NCI-H345 (cell line): ENCODE measurements around the gene DLX2.

Experiments
- DNase-seq: peaks from one replicate; lab custom pipeline; 2025; lab: John Stamatoyannopoulos, UW

The DLX2 gene

DNA sequence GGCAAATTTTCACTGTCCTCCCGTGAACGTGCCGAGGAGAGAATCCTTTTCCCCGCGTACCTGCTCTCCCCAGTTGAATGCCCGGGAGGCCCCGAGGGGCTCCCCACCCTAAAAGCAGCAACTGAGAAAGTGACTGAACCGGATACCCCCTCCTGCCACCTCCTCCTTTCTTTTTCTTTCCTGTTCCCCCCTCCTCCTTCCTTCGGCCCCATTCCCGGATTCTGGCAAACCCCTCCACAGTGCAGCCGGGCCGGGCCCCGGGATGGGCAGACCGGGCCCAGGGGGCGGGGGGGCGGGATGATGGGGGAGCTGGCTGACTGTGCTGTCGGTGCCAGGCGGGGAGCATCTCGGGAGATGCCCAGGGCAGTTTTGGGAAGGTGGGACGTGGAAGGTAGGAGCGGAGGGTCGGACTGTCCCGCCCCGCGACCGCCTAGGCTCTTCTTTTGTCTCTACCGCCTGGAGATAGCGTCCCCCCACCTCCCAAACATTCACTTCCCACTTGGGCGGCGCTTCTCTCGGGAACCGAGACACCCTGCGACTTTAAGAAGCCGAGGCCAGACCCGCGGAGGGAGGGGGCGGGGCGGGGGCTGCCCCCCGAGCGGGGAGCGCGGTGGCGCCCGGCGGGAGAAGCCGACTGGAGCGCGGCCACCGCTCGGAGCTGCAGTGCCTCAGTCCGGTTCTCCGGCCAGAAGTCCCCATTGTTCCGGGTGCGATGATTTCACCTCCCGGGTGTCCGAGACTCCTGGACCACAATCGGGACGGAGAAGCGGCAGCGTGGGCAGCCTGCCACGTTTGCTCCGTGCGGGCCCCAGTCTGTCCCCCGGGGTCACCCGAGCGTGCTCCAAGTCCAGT lies 8.2 kb downstream of the DLX2 start:
- no peak for DNase-seq

DNA sequence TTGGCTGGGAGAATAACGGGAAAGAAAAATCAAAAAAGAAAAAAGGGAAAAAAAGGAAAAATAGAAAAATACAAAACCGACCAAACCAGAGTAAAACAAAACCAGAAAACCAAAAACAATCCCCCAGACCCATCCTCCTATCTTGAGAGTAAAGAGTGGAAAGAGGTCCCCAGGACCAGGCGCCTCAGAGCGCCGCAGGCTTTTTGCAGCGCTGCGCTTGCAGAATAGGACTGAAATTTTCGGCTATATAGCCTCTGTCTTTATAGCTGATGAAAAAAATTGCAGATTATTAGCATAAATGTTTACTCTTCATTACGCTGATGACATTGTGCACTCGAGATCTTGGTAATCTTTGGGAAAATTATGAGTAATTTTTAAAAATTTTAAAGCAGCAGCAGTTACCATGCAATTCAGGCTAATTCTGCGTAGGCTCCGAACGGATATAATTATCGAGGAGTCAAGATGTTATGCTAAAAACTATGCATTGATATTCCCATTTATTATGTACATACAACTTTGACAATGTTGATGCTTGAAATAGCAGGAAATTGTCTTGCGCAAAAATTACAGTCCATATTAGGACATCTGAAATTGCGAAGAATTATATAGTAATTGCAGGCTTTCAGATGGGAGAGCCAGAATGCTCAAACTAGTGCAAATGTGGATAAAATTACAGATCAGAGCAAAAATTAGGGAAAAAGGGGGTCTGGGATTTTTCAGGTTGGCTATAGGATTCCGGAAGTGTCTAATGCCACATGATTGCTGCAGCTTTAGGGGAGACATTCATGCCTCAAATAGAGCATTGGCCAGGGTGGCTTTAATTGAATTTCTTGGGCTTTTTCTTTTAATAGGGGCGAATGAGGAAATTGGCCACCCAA lies 9.0 kb downstream of the DLX2 start:
- no peak for DNase-seq

DNA sequence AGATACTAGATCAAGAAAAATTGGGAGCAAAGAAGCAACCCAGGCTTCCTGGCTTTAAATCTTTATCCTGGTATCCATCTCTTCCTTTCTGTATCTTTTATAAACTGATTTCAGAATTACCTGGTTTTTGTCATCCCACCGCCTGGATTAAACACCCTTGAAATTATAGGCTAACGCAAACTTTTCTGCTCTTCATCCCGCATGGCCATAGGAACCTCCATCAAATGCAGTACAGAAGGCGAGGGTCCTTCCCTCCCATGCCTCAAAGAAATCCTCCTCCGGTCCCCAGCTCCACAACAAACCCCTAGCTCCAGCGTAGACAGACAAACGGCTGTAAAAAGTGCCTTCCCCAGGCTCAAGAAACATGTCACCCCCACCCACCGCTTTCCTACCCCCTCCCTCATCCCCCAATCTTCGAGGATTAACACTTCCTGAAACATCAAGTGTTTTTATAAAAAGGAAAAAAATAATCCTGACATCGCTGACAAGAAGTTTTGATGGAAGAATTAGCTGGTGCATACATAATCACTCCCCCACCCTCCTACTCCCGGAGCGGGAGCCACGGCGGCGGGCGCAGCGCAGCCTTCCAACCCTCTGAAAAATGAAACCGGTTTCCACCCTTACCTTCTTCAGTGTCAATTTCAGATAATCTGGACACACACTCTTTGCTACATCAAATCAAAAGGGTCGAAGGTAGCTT lies 9.8 kb downstream of the DLX2 start:
- DNase-seq = no peak

DNA sequence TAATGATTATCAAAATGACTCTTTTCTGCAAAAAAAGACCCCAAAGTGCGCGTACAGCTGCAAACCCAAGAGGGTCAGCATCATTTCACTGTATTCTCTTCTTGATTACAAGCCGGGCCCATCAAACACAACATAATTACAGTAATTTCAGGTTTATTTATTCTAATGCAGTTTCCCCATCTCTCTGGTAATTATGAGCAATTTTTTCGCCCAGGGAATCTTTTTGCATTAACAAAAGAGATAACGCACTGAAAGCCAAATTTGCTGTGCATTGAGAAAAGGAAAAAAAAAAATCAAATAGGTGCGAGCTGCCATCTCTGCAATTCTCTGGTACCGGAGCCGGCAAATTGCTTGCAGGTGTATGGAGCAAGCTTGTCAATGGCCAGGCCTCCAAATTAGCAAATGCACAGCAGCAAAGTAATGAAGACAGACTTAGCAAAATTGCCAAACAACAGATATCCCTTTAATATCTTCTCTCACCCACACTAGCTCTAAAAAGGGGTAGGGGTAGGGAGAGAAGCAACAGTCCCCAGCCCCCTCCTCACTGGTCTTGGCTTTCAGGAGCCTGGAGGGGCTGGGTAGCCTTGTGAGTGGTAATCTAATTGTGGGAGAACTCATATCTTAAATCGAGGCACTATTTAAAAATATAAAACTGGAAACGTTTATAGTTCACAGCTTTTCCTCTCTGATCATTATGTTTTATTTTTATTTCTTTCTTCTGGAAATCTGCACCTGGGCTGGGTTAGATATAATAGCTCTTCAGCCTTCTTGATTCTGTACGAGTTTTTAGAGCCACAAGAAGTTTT lies 10.7 kb downstream of the DLX2 start:
- no peak for DNase-seq

DNA sequence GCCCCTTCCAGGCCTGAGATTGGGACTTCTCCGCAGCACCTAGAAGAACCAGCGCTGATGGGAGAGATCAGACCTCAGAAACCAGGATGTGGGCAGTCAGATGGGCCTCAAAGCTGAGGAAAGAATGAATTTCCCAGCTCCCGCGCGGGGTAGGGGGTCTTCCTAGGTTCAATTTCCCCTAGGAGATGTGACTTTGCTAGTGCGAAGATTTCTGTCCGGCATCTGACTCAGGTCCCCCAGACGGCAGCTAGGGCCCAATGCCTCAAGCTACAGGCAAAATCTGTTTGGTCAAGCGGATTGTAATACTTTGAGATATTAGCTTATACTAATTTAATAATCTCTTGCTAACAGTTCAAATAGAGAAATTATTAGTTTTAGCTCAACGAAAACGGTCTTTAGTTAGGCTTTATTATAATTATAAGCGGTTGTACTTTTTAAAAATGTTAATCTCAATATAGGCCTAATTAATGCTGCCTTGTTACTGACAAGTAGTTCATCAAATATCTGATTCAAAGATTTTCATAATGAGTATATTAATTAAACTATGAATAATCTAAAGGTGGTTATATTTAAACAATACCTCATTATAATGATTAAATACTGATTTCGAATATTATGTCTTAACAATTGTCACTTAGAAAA lies 11.6 kb downstream of the DLX2 start:
- no peak for DNase-seq

DNA sequence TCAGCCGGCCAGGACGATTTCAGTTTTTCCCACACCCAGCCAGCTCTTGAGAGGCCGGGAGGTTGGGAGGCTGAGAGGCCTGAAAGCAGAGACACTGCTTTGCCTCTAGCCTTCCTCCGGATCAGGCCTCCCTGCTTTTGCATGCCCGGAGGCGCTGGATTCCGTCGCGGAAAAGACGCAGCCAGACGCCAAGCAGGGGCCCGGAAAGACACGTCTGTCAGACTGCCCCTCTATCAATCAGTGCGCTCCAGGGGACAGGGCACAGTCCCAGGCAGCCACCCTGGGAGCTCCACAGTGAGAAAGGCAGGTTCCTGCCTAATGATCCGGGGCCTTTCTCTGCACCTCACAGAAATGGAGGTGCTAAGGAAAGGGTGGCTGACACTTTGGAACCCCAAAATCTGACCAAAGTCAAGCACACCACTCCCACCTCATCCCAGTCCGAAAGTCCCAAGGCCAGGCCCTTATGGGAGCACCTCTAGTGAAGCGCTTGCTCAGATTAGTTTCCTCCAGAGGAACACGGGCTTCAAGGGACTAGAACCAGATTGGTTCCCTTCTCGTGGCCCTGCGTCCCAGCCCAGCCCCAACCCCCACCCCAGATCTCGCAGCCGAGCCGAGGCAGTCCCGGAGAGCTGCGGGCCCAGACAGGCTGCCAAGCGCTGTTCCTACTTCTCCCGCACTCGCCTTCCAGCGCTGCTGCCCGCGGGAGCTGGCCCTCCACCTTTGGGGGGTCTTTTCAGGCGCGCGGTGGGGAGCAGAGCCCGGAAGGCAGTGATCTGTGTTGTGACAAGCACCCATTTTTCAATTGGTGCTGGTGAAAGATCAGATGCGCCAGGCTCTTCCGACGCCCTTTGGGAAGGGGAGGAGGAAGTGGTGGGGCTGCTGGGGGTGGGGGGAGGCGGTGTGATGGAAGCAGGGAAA lies 12.4 kb downstream of the DLX2 start:
- DNase-seq = no peak

DNA sequence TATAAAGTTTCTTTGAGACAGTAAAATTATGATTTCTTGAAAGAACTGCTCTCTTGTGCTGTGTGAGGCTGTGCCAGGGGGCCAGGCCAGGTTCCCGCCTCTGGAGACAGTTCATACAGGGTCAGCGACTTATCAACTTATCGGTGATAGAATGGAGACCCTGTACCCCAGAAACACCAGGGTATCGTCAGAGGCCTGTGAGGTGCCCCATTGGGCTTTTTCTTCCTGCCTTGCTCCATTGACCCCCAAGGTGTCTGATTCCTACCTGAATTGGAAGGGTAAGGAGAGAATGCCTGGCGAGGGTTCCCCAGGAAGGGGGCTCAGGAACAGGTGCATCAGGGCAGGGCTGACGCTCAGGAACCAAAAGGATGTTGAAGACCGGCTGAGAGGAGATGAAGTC lies 13.1 kb downstream of the DLX2 start:
- DNase-seq = no peak

DNA sequence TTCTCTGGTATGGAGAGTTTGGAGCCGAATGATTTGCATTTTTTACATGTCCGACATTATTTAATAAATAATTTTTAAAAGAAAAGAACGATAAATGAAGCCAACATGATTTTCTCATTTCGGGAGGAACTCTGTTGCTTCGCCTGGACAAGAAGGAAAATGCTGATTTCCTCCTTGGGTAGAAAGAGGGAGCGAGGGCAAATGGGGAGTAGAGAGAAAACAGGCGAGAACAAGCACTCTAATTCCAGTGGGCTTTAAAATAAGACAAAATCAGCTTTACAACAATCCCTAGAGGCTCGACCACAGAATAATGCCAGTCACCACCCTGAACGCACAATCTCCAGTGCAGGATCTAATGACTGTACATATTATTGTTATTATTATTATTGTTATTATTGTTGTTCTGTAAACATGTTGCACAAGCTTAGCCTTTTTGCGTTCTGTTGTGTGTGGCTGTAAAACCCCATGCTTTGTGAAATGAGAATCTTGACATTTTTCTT lies 13.6 kb downstream of the DLX2 start:
- DNase-seq = no peak

DNA sequence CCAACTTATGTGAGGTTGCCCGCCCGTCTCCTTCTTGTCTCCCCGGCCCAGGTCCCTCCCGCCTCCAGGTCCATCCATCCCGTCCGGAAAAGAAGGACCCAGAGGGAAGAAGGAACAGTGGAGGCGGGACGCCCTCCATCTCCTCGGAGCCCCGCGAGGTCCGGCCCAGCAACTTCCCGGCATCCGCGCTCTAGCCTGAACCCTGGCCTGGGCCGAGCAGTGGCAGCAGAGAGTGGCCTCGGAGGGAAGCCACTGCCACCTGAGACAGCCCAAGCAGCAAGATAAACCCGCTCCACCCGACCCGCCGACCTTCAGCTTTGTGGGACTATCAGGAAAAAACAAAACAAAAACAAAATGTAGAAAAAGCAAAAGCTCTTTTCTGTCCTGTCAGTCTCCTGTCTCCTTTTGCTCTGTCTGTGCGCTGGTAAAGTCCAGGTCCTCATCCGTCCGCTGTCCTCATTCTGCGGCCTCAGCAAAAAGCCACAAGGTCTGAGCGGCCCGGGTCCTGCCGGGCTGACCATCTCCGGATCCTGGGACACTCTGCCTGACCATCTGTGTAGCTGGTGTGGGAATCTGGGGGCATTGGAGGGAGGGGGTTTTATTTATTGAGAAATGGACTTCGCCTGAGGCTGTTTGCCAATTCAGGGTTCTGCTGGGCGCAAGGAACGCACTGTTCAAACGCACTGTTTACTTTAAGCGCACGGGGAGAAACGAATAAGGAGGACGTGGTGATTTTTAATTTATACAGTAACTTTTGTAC lies 14.3 kb downstream of the DLX2 start:
- no peak for DNase-seq

DNA sequence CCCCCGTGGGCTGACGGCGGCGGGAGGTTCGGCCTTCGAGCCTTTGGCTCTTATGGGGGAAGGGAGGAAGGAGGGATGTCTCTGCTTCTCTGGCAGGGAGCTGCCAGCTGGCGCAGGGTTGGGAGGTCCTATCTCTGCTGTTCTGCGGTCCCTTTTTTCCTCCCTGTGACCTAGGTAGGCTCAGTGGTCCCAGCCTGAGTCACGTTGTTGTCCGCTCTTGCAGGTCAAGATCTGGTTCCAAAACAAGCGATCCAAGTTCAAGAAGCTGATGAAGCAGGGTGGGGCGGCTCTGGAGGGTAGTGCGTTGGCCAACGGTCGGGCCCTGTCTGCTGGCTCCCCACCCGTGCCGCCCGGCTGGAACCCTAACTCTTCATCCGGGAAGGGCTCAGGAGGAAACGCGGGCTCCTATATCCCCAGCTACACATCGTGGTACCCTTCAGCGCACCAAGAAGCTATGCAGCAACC lies 14.9 kb downstream of the DLX2 start:
- no peak for DNase-seq

DNA sequence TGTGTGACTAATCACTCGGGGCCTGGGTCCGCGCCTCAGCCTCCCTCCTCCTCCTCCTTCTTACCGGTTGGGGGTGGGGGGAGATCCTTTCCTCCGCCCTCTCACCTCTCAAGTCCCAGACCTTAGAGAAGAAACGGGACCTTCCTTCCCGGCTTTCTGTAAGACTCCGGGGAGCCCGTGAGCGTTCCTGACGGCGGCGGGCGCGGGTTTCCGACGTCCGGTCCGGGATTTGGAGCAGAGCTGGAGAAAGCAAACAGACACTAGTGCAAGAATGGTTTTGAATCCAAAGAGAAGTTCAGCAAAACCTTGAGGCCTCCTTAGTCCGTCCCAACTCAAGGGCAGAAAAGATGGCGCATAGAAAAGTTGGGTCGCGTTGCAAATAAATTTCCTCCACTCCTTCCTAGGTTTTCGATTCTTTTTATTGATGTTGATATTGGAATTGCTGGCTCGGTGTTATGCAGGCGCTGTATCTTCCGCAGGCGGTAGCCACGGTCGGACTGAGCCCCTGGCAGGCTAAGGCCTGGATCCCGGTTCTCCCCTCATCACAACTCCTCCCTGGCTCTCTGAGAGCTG lies 15.4 kb downstream of the DLX2 start:
- DNase-seq = no peak

DNA sequence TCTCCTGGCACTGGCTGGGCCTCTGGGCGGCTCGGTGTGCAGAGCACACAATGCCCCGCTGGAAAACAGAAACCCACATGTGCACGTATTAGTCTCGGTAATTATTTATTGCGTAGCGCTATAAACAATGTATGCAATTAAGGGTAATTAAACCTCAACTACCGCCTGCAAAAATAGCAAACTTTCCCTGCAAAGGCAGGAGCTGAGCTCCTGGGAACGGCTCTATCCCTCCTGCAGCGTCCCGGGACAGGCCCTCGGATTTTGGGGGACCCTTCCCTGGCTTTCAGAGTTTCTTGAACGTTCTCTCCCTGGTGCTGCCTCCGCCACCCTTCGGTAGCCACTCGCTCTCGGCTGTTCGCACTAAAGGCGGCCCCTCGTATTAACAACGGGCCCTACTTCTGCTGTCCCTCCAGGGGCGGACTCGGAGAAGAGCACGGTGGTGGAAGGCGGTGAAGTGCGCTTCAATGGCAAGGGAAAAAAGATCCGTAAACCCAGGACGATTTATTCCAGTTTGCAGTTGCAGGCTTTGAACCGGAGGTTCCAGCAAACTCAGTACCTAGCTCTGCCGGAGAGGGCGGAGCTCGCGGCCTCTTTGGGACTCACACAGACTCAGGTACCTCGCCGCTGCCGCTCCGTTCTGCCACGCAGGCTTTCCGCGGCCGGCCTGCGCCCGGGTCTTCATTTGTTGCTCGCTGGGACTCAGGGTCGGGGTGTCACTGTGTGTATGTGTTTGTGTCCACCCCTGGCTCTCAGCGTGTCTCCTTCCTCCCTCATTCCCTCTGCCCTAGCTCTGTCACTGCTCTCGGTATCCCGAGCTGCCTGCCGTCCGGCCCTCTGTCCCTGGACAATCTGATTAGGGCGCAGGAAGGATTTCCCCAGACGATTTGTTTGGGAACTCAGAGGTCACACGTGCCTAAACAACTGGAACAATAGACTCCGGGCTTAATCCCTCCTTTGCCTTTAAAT lies 16.2 kb downstream of the DLX2 start:
- no peak for DNase-seq

DNA sequence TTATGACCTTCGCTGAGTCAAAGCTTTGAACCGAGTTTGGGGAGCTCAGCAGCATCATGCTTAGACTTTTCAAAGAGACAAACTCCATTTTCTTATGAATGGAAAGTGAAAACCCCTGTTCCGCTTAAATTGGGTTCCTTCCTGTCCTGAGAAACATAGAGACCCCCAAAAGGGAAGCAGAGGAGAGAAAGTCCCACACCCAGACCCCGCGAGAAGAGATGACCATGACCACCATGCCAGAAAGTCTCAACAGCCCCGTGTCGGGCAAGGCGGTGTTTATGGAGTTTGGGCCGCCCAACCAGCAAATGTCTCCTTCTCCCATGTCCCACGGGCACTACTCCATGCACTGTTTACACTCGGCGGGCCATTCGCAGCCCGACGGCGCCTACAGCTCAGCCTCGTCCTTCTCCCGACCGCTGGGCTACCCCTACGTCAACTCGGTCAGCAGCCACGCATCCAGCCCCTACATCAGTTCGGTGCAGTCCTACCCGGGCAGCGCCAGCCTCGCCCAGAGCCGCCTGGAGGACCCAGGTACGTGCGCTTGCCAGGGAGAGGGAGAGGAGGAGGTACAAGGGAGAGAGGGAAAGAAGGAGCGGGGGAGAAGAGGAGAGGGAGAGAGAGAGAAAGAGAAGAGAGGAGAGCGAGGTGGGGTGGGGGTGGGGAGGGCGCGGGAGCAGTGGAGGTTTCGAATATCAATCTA lies 17.1 kb downstream of the DLX2 start, which contains the start of gene DLX1:
DLX1 (plus strand) TSS at position 48 of the 700 bp plus-strand sequence; CDS start at position 219, 171 bp downstream.
- peak; percentile 71 for DNase-seq

DNA sequence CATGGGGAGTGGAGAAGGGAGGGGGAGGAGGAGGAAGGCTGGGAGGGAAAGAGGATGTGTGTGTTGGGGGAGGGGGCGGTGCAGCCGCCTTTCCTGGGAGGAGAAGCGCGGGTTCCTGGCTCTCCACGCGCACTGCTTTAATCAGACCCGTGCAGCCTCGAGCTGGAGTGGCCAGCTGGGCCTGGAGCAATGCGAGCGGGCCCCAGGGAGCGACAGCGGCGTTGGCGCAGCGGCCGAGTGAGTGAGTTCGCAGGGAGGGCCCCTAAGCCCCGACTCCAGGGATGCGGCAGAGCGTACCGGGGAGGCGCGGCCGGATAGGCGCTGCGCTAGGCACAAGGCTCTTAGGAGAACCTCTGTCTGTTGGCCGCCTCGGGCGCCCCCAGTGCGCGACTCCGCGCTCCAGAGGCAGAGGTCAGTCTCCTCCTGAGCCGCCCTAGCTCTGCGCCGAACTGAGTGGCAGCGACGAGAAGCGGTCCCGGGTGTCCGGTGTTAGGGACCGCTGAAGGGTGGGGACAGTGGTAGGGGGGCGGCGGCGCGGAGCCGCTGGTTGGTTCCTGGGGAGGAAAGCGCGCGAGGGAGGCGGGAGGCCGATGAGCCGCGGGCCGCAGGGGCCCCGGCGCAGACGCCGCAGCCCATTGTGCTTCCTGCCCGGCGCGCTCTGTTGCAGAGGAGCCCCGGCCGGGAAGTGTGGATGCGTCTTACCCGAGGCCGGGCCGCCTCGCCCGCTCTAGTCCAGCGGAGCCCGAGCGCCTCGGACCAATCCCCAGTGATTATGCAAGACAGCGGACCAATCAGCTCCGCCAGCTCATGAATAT lies 17.8 kb downstream of the DLX2 start:
- DNase-seq = peak; percentile 96

DNA sequence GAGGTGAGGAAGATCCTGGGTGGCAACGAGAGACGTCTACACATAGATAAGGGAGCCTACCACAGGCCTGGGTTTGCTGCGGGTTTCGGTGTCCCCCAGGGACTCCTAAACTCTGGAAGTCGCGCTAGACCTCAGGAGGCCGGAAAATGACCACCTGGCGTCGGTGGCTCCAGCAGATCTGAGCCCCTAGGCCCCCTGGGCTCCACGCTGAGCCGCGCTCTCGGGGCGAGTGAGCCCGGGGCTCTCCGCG lies 18.4 kb downstream of the DLX2 start:
- no peak for DNase-seq
